ENCODE measurements around the gene KLF11.

Gene KLF11

GRCh38 chr2:10039658-10040410, 3.5 kb upstream of the KLF11 start:
- Histone ChIP-seq H3K36me3 (ENCODE audit: control insufficient read depth, insufficient read depth, low read length) (no peaks in the 10 kb centered on the region), H3K4me3 (replicated peaks; ENCODE audit: low read depth, low read length) (no peak overlapping the region), H3K27me3 (replicated peaks; ENCODE audit: control insufficient read depth, insufficient read depth, low read length) (no peaks in the 10 kb centered on the region; the same call in none of the 2 replicates)
- no peak for DNase-seq (ENCODE audit: extremely low read depth, insufficient read length)
- no peak for TF ChIP-seq CTCF (IDR thresholded peaks at IDR 0.05; ENCODE audit: insufficient read depth, low read length, poor library complexity, severe bottlenecking)

GRCh38 chr2:10041711-10042110, 1.6 kb upstream of the KLF11 start:
- H3K4me3 ChIP-seq (replicated peaks; ENCODE audit: low read depth, low read length), result no peak overlapping the region
- no peaks in the 10 kb centered on the region for H3K36me3 ChIP-seq (ENCODE audit: control insufficient read depth, insufficient read depth, low read length)
- TF ChIP-seq CTCF (IDR thresholded peaks at IDR 0.05; ENCODE audit: insufficient read depth, low read length, poor library complexity, severe bottlenecking), result no peak
- no peaks in the 10 kb centered on the region; the same call in none of the 2 replicates for H3K27me3 ChIP-seq (replicated peaks; ENCODE audit: control insufficient read depth, insufficient read depth, low read length)
- no peak for DNase-seq (ENCODE audit: extremely low read depth, insufficient read length)

GRCh38 chr2:10042301-10043161, 819 bp upstream of the KLF11 start:
- no peak for DNase-seq (ENCODE audit: extremely low read depth, insufficient read length)
- H3K4me3 ChIP-seq (replicated peaks; ENCODE audit: low read depth, low read length), result no peak overlapping the region
- no peaks in the 10 kb centered on the region; the same call in none of the 2 replicates for H3K27me3 ChIP-seq (replicated peaks; ENCODE audit: control insufficient read depth, insufficient read depth, low read length)
- no peaks in the 10 kb centered on the region for H3K36me3 ChIP-seq (ENCODE audit: control insufficient read depth, insufficient read depth, low read length)
- TF ChIP-seq CTCF (IDR thresholded peaks at IDR 0.05; ENCODE audit: insufficient read depth, low read length, poor library complexity, severe bottlenecking), result no peak

- peak; percentile 74 for DNase-seq (ENCODE audit: extremely low read depth, insufficient read length)
- Histone ChIP-seq H3K4me3 (replicated peaks; ENCODE audit: low read depth, low read length) (no peak overlapping the region; the same call in 1 of the 2 replicates), H3K36me3 (ENCODE audit: control insufficient read depth, insufficient read depth, low read length) (no peaks in the 10 kb centered on the region), H3K27me3 (replicated peaks; ENCODE audit: control insufficient read depth, insufficient read depth, low read length) (no peaks in the 10 kb centered on the region; the same call in 1 of the 2 replicates)
- no peak for TF ChIP-seq CTCF (IDR thresholded peaks at IDR 0.05; ENCODE audit: insufficient read depth, low read length, poor library complexity, severe bottlenecking)
These were observed 704 bp downstream of the KLF11 start for GRCh38 chr2:10043906-10044601.

GRCh38 chr2:10045561-10046355, 2.4 kb downstream of the KLF11 start:
- TF ChIP-seq CTCF (IDR thresholded peaks at IDR 0.05; ENCODE audit: insufficient read depth, low read length, poor library complexity, severe bottlenecking), result no peak
- Histone ChIP-seq H3K36me3 (ENCODE audit: control insufficient read depth, insufficient read depth, low read length) (no peaks in the 10 kb centered on the region), H3K4me3 (replicated peaks; ENCODE audit: low read depth, low read length) (no peak overlapping the region), H3K27me3 (replicated peaks; ENCODE audit: control insufficient read depth, insufficient read depth, low read length) (no peaks in the 10 kb centered on the region; the same call in 1 of the 2 replicates)
- DNase-seq (ENCODE audit: extremely low read depth, insufficient read length), result no peak

Data from GM06990 (cell line).